ENCODE results near the gene FBXL14.
"Not testable (repeated sequence)": the region's sequence is repeated elsewhere in the genome, so short reads cannot be mapped to it uniquely, and the experiment has no call there.

The FBXL14 gene

GRCh38 chr12:1566449-1567135 is 27.8 kb downstream of the FBXL14 start:
- no peak for DNase-seq

- DNase-seq, result no peak
Measured at GRCh38 chr12:1565172-1565571, 29.2 kb downstream of the FBXL14 start.

GRCh38 chr12:1564067-1564466 is 30.3 kb downstream of the FBXL14 start:
- DNase-seq, result no peak

GRCh38 chr12:1562813-1563407 is 31.5 kb downstream of the FBXL14 start:
- no peak for DNase-seq

GRCh38 chr12:1560704-1561103 is 33.7 kb downstream of the FBXL14 start:
- DNase-seq, result no peak

- DNase-seq, result no peak
Measured at GRCh38 chr12:1559676-1560091, 34.7 kb downstream of the FBXL14 start.

- DNase-seq, result not testable (repeated sequence)
Measured at GRCh38 chr12:1558108-1558507, 36.3 kb downstream of the FBXL14 start.

- DNase-seq, result no peak
Measured at GRCh38 chr12:1553987-1554982, 40.1 kb downstream of the FBXL14 start.

- no peak for DNase-seq
Measured at GRCh38 chr12:1553536-1553935, 40.8 kb downstream of the FBXL14 start.

- no peak for DNase-seq
Measured at GRCh38 chr12:1552911-1553491, 41.4 kb downstream of the FBXL14 start.

GRCh38 chr12:1552171-1552570 is 42.2 kb downstream of the FBXL14 start:
- DNase-seq, result no peak

- no peak for DNase-seq
Measured at GRCh38 chr12:1551496-1551895, 42.9 kb downstream of the FBXL14 start.

- DNase-seq, result no peak
Measured at GRCh38 chr12:1546931-1547640, 47.3 kb downstream of the FBXL14 start.

- no peak for DNase-seq
Measured at GRCh38 chr12:1544996-1545700, 49.2 kb downstream of the FBXL14 start.

GRCh38 chr12:1542599-1542998 is 51.8 kb downstream of the FBXL14 start:
- no peak for DNase-seq

GRCh38 chr12:1540690-1541089 is 53.7 kb downstream of the FBXL14 start:
- DNase-seq, result no peak

- no peak for DNase-seq
Measured at GRCh38 chr12:1539135-1539534, 55.2 kb downstream of the FBXL14 start.

- DNase-seq, result no peak
Measured at GRCh38 chr12:1536817-1537216, 57.6 kb downstream of the FBXL14 start.

- DNase-seq, result no peak
Measured at GRCh38 chr12:1534748-1535147, 59.6 kb downstream of the FBXL14 start.

GRCh38 chr12:1533602-1534304 is 60.6 kb downstream of the FBXL14 start:
- DNase-seq, result no peak

GRCh38 chr12:1533205-1533601 is 61.2 kb downstream of the FBXL14 start:
- DNase-seq, result no peak

Measured in cortex of kidney (tissue), 1 donor.